Measurements from ENCODE around the gene VAC14.

DNA sequence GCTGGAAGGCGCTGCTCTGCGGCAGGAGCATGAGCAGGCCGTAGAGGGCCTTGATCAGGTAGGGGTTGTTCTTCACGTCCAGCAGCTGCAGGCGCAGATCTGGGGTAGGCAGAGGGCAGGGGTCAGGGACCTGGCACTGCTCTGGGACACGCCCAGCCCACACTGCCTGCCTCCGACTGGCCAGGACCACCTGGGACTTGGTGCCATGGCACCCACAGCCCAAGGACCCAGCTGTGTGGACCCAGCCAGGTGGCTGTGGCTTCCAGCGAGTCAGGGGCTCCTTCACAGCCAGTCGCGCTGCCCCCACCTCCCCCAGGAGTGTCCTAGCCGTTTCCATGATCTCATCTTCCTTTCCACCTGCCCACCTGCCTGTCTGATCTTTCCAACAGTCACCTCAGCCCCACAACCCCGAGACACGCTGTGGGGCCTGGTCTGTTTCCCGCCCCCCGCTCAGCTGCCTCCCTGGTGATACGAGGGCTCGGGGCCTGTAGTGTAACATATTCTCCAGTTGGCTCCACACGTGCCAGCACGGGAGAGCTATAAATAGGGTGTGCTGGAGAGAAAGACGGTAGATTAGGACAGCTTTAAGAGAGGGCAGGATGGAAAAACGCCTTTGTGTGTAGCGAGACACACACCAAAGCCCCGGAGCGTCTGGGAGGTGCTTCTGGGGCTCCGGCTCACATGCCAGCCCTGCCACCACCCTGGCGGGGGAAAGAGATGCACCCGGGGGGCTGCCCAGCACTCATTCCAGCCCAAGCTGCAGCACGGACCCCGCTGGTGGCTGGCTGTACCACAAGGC, 107.9 kb downstream of the VAC14 start:
- TF ChIP-seq POLR2AphosphoS5 (IDR thresholded peaks at IDR 0.05; ENCODE audit: low read depth, low read length) (no peak), POLR2A (IDR thresholded peaks at IDR 0.05; ENCODE audit: low read depth, low read length) (no peak), TAF1 (IDR thresholded peaks at IDR 0.05; ENCODE audit: borderline replicate concordance, low read depth, low read length) (no peak)
